HCT116 (cell line): Measurements from ENCODE around the gene ZNRF4.

Source experiments
- CTCF ChIP-seq, 3 experiments: fragments of 200-600 bp in 1 of 3; sonication (generic) in 1 of 3; IDR thresholded peaks in 2 of 3; conservative IDR thresholded peaks in 1 of 3; 2 replicates each; pipeline ENCODE4 v1.5.1; 2012 to 2017; ENCODE audit warnings: low read depth in 2 of 3, low read length in 2 of 3, antibody characterized with exemption in 1 of 3, borderline replicate concordance in 1 of 3, control low read depth in 1 of 3, mild to moderate bottlenecking in 1 of 3, mixed read lengths in 1 of 3, mixed run types in 1 of 3, moderate library complexity in 1 of 3; ENCODE audit not compliant: insufficient read depth in 1 of 3
- EZH2 ChIP-seq: fragments of 200-600 bp; sonication (generic); IDR thresholded peaks from 2 replicates; pipeline ENCODE4 v1.6.1; 2017; ENCODE audit warnings: antibody characterized with exemption, mixed run types
- TF ChIP-seq, protein P1 (sequence below): IDR thresholded peaks from 2 replicates; pipeline ENCODE4 v1.6.1; 2012; ENCODE audit warnings: low read depth
- TF ChIP-seq, protein P2 (sequence below): IDR thresholded peaks from 2 replicates; pipeline ENCODE4 v1.6.1; 2012

GRCh38 chr19:5455367-5456129 lies at the start of gene ZNRF4:
- TF ChIP-seq, protein P1, sequence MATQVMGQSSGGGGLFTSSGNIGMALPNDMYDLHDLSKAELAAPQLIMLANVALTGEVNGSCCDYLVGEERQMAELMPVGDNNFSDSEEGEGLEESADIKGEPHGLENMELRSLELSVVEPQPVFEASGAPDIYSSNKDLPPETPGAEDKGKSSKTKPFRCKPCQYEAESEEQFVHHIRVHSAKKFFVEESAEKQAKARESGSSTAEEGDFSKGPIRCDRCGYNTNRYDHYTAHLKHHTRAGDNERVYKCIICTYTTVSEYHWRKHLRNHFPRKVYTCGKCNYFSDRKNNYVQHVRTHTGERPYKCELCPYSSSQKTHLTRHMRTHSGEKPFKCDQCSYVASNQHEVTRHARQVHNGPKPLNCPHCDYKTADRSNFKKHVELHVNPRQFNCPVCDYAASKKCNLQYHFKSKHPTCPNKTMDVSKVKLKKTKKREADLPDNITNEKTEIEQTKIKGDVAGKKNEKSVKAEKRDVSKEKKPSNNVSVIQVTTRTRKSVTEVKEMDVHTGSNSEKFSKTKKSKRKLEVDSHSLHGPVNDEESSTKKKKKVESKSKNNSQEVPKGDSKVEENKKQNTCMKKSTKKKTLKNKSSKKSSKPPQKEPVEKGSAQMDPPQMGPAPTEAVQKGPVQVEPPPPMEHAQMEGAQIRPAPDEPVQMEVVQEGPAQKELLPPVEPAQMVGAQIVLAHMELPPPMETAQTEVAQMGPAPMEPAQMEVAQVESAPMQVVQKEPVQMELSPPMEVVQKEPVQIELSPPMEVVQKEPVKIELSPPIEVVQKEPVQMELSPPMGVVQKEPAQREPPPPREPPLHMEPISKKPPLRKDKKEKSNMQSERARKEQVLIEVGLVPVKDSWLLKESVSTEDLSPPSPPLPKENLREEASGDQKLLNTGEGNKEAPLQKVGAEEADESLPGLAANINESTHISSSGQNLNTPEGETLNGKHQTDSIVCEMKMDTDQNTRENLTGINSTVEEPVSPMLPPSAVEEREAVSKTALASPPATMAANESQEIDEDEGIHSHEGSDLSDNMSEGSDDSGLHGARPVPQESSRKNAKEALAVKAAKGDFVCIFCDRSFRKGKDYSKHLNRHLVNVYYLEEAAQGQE: no peak
- TF ChIP-seq CTCF (IDR thresholded peaks at IDR 0.05 in 2 of 3, conservative IDR thresholded peaks at IDR 0.05 in 1 of 3; ENCODE audit: borderline replicate concordance in 1 of 3, insufficient read depth in 1 of 3, low read depth in 2 of 3, low read length in 2 of 3): no peak
- TF ChIP-seq, protein P2, sequence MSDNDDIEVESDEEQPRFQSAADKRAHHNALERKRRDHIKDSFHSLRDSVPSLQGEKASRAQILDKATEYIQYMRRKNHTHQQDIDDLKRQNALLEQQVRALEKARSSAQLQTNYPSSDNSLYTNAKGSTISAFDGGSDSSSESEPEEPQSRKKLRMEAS: no peak
- TF ChIP-seq EZH2: no peak
